Measurements from ENCODE around the gene ETF1. TPM values are rescaled to one million over a fixed set of nuclear protein-coding genes. Genes with fewer than 3 reads are reported as not detected.
A peak's percentile ranks its signal among the peaks of the same experiment; 100 is the strongest.

The ETF1 gene
- total RNA-seq (2011; cell fraction: chromatin; rRNA removed; ENCODE audit: low replicate concordance): 43.7 and 83.9 TPM in 2 replicates
- total RNA-seq (2011; cell fraction: nucleolus; rRNA removed): 26.2 and 27.1 TPM in 2 replicates
- total RNA-seq (2011; cell fraction: nucleoplasm; rRNA removed): 53.3 and 65.5 TPM in 2 replicates
- 149 and 157 TPM in 2 replicates for total RNA-seq (2014; rRNA removed)
- 190 and 225 TPM in 2 replicates for total RNA-seq (2014; rRNA removed; fragmentation: Illumina TruSeq; extraction: Trizol)
- 146 and 159 TPM in 2 replicates for total RNA-seq (2015; rRNA removed; fragmentation: Illumina TruSeq; extraction: Trizol)
- total RNA-seq (2021): 189 and 209 TPM in 2 replicates
- 113 and 179 TPM in 2 replicates for polyA plus RNA-seq (2011; rRNA removed)
- polyA plus RNA-seq (2011; cell fraction: cytosol; rRNA removed): 43.2 and 61.7 TPM in 2 replicates
- polyA plus RNA-seq (2011; cell fraction: nucleus; rRNA removed): 33.0 and 41.2 TPM in 2 replicates
- 93.8 and 122 TPM in 2 replicates for polyA plus RNA-seq (2012)
- polyA plus RNA-seq (2014; fragmentation: Illumina TruSeq; extraction: Trizol): 162 and 198 TPM in 2 replicates
- 10 to 100 TPM; 53.7 to 57.3 TPM for polyA plus RNA-seq (2014; fragmentation: Nextera tagmentation; extraction: Ambion mirVana)
- 137 and 164 TPM in 2 replicates for polyA plus RNA-seq (2014; rRNA removed)
- polyA minus RNA-seq (2011; rRNA and poly(A)+ RNA removed): 249 and 254 TPM in 2 replicates
- 67.7 and 94.2 TPM in 2 replicates for polyA minus RNA-seq (2011; cell fraction: cytosol; rRNA and poly(A)+ RNA removed)
- polyA minus RNA-seq (2011; cell fraction: nucleus; rRNA and poly(A)+ RNA removed): 25.3 and 40.0 TPM in 2 replicates
- Bru-seq, nascent RNA: percentile 97 among the genes with signal in this experiment
- percentile 97 among the genes with signal in this experiment for BruChase-seq, experiment 1, labeled RNA remaining after a 2-hour chase
- BruChase-seq, experiment 2, labeled RNA remaining after a 6-hour chase: percentile 97 among the genes with signal in this experiment
- long read RNA-seq, experiment 1, transcript ETF1-201 (11 exons, 3,742 nt): major isoform, 313 of 514 reads
- long read RNA-seq, experiment 1, partial matches to known transcripts: 93 of 514 reads
- long read RNA-seq, experiment 1, other reads (novel, unspliced or antisense): 107 of 514 reads
- long read RNA-seq, experiment 2, transcript ETF1-201 (11 exons, 3,742 nt): major isoform, 64 of 256 reads
- long read RNA-seq, experiment 2, partial matches to known transcripts: 39 of 256 reads
- long read RNA-seq, experiment 2, other reads (novel, unspliced or antisense): 153 of 256 reads
- long read RNA-seq, experiment 3, transcript ETF1-201 (11 exons, 3,742 nt): major isoform, 136 of 188 reads
- long read RNA-seq, experiment 3, partial matches to known transcripts: 33 of 188 reads
- long read RNA-seq, experiment 3, other reads (novel, unspliced or antisense): 18 of 188 reads

DNA sequence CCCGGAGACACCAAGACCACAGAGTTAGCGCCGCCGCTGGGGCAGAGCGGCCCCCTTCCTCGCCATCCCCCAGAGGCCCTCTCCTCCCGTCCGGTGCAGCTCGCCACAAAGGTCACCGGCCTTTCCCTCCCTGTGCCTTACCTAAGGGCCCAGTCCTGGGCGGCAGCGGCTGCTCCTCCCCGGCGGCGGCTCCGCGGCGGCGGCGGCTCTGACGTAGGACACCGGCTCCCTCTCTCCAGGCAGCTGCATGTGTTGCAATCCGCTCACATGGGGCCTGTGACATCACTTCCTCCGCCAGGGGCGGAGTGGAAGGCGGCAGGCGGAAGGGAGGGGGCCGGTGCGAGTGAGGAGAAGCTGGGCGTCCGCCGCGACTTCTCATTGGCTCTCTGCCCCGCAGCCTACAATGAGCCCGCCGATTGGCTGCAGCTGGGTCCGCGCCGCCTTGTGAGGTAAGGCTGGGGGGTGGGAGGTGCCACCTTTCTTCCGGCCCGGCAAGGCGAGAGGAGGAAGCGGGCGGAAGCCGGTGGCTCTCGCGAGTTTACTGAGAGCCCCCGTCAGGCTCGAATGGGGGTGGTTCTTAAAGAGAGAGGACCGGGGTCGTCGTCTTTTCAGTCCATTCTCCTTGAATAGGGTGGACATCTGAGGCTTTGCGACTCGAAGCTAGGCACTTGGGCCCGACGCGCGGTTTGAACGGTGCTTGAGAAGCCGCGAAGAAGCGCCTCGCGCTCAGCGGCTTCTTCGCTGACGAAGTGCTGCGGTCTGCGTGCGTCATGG is at the start of gene ETF1:
Gene ETF1 (minus strand): TSS at position 281 of the 774 bp plus-strand sequence. CDS start 318 bp downstream, outside the sequence.
- WGBS (ENCODE audit: insufficient coverage, low coverage, missing lambda C conversion rate): under 1% methylated on average over 60 of the region's 70 CpGs
- peaks cover 7 to 36% of the 10 kb centered on the region in 2 experiments for H3K4me1 ChIP-seq (replicated peaks in 1 of 2; ENCODE audit: control insufficient read depth in 2 of 2, insufficient read depth in 2 of 2, low read length in 2 of 2)
- peak within 1 kb of the TSS; percentile 100 for H3K9ac ChIP-seq (ENCODE audit: insufficient read depth in 1 of 2, low read depth in 2 of 2, low read length in 2 of 2)
- DNase-seq (ENCODE audit: extremely low read depth in 1 of 4, low spot score in 3 of 4) (peak; percentile 98 to 100 (median 99)), ATAC-seq (peak; percentile 88), FAIRE-seq (peak; percentile 88)
- H3K79me2 ChIP-seq (ENCODE audit: control insufficient read depth, insufficient read depth, low read length): peaks cover 98% of the 10 kb centered on the region
- ChIA-PET POLR2A (interaction anchor here (0.6 to 6.7 kb wide), 43 partner anchors 9 to 1158 kb away, joined by 3 to 64 read pairs (median 5); partner anchors contain the start of genes CDC25C, EGR1, FAM53C and HSPA9), CTCF (ENCODE audit: low intra/inter-chr PET ratio) (interaction anchor here (1.1 kb wide), 1 partner anchor 79 kb away, joined by 3 read pairs; no protein-coding TSS in a partner anchor)
- peak within 1 kb of the TSS; percentile 97 for H3K27ac ChIP-seq (ENCODE audit: extremely low read depth, low read depth, low read length)
- H4K20me1 ChIP-seq (replicated peaks; ENCODE audit: control insufficient read depth, insufficient read depth, low read length): peaks cover 31% of the 10 kb centered on the region
- peaks cover 64% of the 10 kb centered on the region for H3K36me3 ChIP-seq (ENCODE audit: control insufficient read depth, insufficient read depth, low read length)
- H3K27me3 ChIP-seq (ENCODE audit: control insufficient read depth in 2 of 2, insufficient read depth in 2 of 2, low read length in 2 of 2): no peaks in the 10 kb centered on the region
- peak within 1 kb of the TSS; percentile 78 for H2AFZ ChIP-seq (ENCODE audit: low read depth, low read length)
- in situ Hi-C loops (cut with MboI): no loop called here
- intact Hi-C loops (cut with micrococcal nuclease): loop anchor here (1.0 kb wide), 1 partner anchor 79 kb away; no protein-coding TSS in a partner anchor
- H3K4me3 ChIP-seq: peak within 1 kb of the TSS; percentile 97
- H3K9me3 ChIP-seq (replicated peaks; ENCODE audit: control insufficient read depth, insufficient read depth, low read depth, low read length): no peaks in the 10 kb centered on the region
- peak within 1 kb of the TSS; percentile 90 for H3K4me2 ChIP-seq (ENCODE audit: insufficient read depth, low read length)
- no peaks in the 10 kb centered on the region for H3K9me1 ChIP-seq (ENCODE audit: control insufficient read depth, insufficient read depth, low read length)
- no TSS peak for BruUV-seq (replicated peaks)
- TF ChIP-seq, protein P1, sequence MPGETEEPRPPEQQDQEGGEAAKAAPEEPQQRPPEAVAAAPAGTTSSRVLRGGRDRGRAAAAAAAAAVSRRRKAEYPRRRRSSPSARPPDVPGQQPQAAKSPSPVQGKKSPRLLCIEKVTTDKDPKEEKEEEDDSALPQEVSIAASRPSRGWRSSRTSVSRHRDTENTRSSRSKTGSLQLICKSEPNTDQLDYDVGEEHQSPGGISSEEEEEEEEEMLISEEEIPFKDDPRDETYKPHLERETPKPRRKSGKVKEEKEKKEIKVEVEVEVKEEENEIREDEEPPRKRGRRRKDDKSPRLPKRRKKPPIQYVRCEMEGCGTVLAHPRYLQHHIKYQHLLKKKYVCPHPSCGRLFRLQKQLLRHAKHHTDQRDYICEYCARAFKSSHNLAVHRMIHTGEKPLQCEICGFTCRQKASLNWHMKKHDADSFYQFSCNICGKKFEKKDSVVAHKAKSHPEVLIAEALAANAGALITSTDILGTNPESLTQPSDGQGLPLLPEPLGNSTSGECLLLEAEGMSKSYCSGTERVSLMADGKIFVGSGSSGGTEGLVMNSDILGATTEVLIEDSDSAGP (CRISPR knock-in tag; IDR thresholded peaks at IDR 0.05): peak; percentile 99
- TF ChIP-seq NFIC (IDR thresholded peaks at IDR 0.05) (no peak; the same call in 1 of the 2 replicates), TAF1 (IDR thresholded peaks at IDR 0.05; ENCODE audit: control insufficient read depth, extremely low read depth, insufficient read depth, low read length, severe bottlenecking) (peak; percentile 79), ZNF3 (CRISPR knock-in tag; IDR thresholded peaks at IDR 0.05) (no peak), ZNF282 (CRISPR knock-in tag; IDR thresholded peaks at IDR 0.05) (no peak), RNF2 (IDR thresholded peaks at IDR 0.05) (0 out of 2 replicates have a peak, but pooled peaks have one; percentile 33), PRPF4 (IDR thresholded peaks at IDR 0.05; ENCODE audit: insufficient read depth, low read depth, low read length, poor library complexity, severe bottlenecking) (peak; percentile 84), ZNF274 (IDR thresholded peaks at IDR 0.05; ENCODE audit: borderline replicate concordance, low read depth, low read length) (no peak), HLTF (IDR thresholded peaks at IDR 0.05) (0 out of 2 replicates have a peak, but pooled peaks have one; percentile 41), CAMTA2 (CRISPR knock-in tag; conservative IDR thresholded peaks at IDR 0.05) (no peak), FOXP1 (CRISPR knock-in tag; IDR thresholded peaks at IDR 0.05) (peak; percentile 80; the same call in 1 of the 2 replicates), C11orf30 (IDR thresholded peaks at IDR 0.05; ENCODE audit: low read depth) (peak; percentile 89)
- TF ChIP-seq, protein P2, sequence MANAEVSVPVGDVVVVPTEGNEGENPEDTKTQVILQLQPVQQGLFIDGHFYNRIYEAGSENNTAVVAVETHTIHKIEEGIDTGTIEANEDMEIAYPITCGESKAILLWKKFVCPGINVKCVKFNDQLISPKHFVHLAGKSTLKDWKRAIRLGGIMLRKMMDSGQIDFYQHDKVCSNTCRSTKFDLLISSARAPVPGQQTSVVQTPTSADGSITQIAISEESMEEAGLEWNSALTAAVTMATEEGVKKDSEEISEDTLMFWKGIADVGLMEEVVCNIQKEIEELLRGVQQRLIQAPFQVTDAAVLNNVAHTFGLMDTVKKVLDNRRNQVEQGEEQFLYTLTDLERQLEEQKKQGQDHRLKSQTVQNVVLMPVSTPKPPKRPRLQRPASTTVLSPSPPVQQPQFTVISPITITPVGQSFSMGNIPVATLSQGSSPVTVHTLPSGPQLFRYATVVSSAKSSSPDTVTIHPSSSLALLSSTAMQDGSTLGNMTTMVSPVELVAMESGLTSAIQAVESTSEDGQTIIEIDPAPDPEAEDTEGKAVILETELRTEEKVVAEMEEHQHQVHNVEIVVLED (CRISPR knock-in tag; IDR thresholded peaks at IDR 0.05): no peak
